ENCODE data around the gene BCL6.
A peak's percentile ranks its signal among the peaks of the same experiment; 100 is the strongest.

The BCL6 gene

GRCh38 chr3:187762792-187763191 is 17.5 kb upstream of the BCL6 start:
- DNase-seq (ENCODE audit: low read depth in 2 of 2): no peak

- no peak for DNase-seq (ENCODE audit: low read depth in 2 of 2)
Measured at GRCh38 chr3:187759601-187760000, 14.3 kb upstream of the BCL6 start.

GRCh38 chr3:187758318-187758955 is 13.2 kb upstream of the BCL6 start:
- DNase-seq (ENCODE audit: low read depth in 2 of 2): no peak

GRCh38 chr3:187753516-187753915 is 8.2 kb upstream of the BCL6 start:
- no peak for DNase-seq (ENCODE audit: low read depth in 2 of 2)

GRCh38 chr3:187750513-187751123 is 5.3 kb upstream of the BCL6 start:
- no peak for DNase-seq (ENCODE audit: low read depth in 2 of 2)

GRCh38 chr3:187750006-187750512 is 4.8 kb upstream of the BCL6 start:
- DNase-seq (ENCODE audit: low read depth in 2 of 2): no peak

- peak in 1 of 2 donors; percentile 81 for DNase-seq (ENCODE audit: low read depth in 2 of 2)
Measured at GRCh38 chr3:187748050-187748481, 2.8 kb upstream of the BCL6 start.

- DNase-seq (ENCODE audit: low read depth in 2 of 2): no peak
Measured at GRCh38 chr3:187747506-187747905, 2.2 kb upstream of the BCL6 start.

- DNase-seq (ENCODE audit: low read depth in 2 of 2): no peak
Measured at GRCh38 chr3:187746442-187747281, 1.4 kb upstream of the BCL6 start.

- DNase-seq (ENCODE audit: low read depth in 2 of 2): no peak
Measured at GRCh38 chr3:187746059-187746441, 782 bp upstream of the BCL6 start.

GRCh38 chr3:187744169-187745151 is 808 bp downstream of the BCL6 start:
- DNase-seq (ENCODE audit: low read depth in 2 of 2): peak in 1 of 2 donors; percentile 33

GRCh38 chr3:187743195-187744141 is 1.8 kb downstream of the BCL6 start:
- DNase-seq (ENCODE audit: low read depth in 2 of 2): peak in 1 of 2 donors; percentile 39

- DNase-seq (ENCODE audit: low read depth in 2 of 2): no peak
Measured at GRCh38 chr3:187742351-187743171, 2.7 kb downstream of the BCL6 start.

- DNase-seq (ENCODE audit: low read depth in 2 of 2): peak in 1 of 2 donors; percentile 53
Measured at GRCh38 chr3:187741403-187742350, 3.6 kb downstream of the BCL6 start.

GRCh38 chr3:187740421-187741399 is 4.6 kb downstream of the BCL6 start:
- DNase-seq (ENCODE audit: low read depth in 2 of 2): peak in 1 of 2 donors; percentile 53

GRCh38 chr3:187739561-187740332 is 5.5 kb downstream of the BCL6 start:
- peak in 1 of 2 donors; percentile 60 for DNase-seq (ENCODE audit: low read depth in 2 of 2)

All from stimulated activated CD8-positive, alpha-beta memory T cell treated with anti-CD3 and anti-CD28 coated beads, Interleukin-2, amount 100 ng/mL, for 1 hour (primary cell).